GM18508 (cell line): ENCODE measurements around the gene PAK6.

Experiments used
- ATAC-seq: cut with Tn5 transposase; IDR thresholded peaks from one replicate; pipeline ENCODE4 v1.9.1; 2021; ENCODE audit warnings: moderate number of reproducible peaks; ENCODE audit not compliant: insufficient read depth, unreplicated experiment

The PAK6 gene

GRCh38 chr15:40253167-40253790 lies 14.4 kb downstream of the PAK6 start:
- no peak for ATAC-seq

GRCh38 chr15:40254452-40254851 lies 15.6 kb downstream of the PAK6 start:
- no peak for ATAC-seq

- no peak for ATAC-seq
Observed at GRCh38 chr15:40255033-40255432, 16.2 kb downstream of the PAK6 start.

GRCh38 chr15:40256638-40257235 lies 17.9 kb downstream of the PAK6 start:
- ATAC-seq = no peak

- ATAC-seq = no peak
Observed at GRCh38 chr15:40257656-40258450, 19.0 kb downstream of the PAK6 start.

GRCh38 chr15:40258544-40258943 lies 19.7 kb downstream of the PAK6 start:
- no peak for ATAC-seq

GRCh38 chr15:40259021-40259420 lies 20.2 kb downstream of the PAK6 start:
- ATAC-seq = no peak

GRCh38 chr15:40263024-40263754 lies 24.3 kb downstream of the PAK6 start:
- ATAC-seq = no peak

GRCh38 chr15:40264321-40265153 lies 25.7 kb downstream of the PAK6 start:
- ATAC-seq = no peak

GRCh38 chr15:40265355-40265754 lies 26.5 kb downstream of the PAK6 start:
- no peak for ATAC-seq

- ATAC-seq = no peak
Observed at GRCh38 chr15:40265875-40266274, 27.0 kb downstream of the PAK6 start.

GRCh38 chr15:40266828-40267304 lies 28.0 kb downstream of the PAK6 start:
- no peak for ATAC-seq

- no peak for ATAC-seq
Observed at GRCh38 chr15:40267670-40268069, 28.8 kb downstream of the PAK6 start.

GRCh38 chr15:40269604-40270003 lies 30.7 kb downstream of the PAK6 start:
- no peak for ATAC-seq

- no peak for ATAC-seq
Observed at GRCh38 chr15:40270246-40270995, 31.6 kb downstream of the PAK6 start.

GRCh38 chr15:40271685-40272484 lies 33.0 kb downstream of the PAK6 start:
- ATAC-seq = no peak

GRCh38 chr15:40272485-40273056 lies 33.7 kb downstream of the PAK6 start:
- no peak for ATAC-seq

- ATAC-seq = no peak
Observed at GRCh38 chr15:40273428-40273827, 34.6 kb downstream of the PAK6 start.
